GM12878 (cell line): ENCODE measurements around the gene ZFAND2A. TPM values are rescaled to one million over a fixed set of nuclear protein-coding genes. Genes with fewer than 3 reads are reported as not detected.

ENCODE experiments used
- ATF7 ChIP-seq: fragments of 450-650 bp; IDR thresholded peaks from 2 replicates; pipeline ENCODE4 v1.6.1; 2016; ENCODE audit warnings: low read depth, mild to moderate bottlenecking
- BACH1 ChIP-seq: fragments of 450-650 bp; IDR thresholded peaks from 2 replicates; pipeline ENCODE4 v1.6.1; 2017; ENCODE audit warnings: mild to moderate bottlenecking, borderline replicate concordance
- BCL11A ChIP-seq: IDR thresholded peaks from 2 replicates; pipeline ENCODE4 v1.6.1; 2011; ENCODE audit warnings: low read depth, low read length
- CREM ChIP-seq: IDR thresholded peaks from 2 replicates; pipeline ENCODE4 v1.6.1; 2014; ENCODE audit warnings: antibody characterized with exemption, low read depth
- EP300 ChIP-seq, 2 experiments: fragments of 150-350 bp in 1 of 2; IDR thresholded peaks; 2 replicates each; pipeline ENCODE4 v1.6.1; 2011 to 2012; ENCODE audit warnings: low read depth in 2 of 2, low read length in 2 of 2, borderline replicate concordance in 1 of 2, improper control_type of control experiment in 1 of 2, inconsistent platforms in 1 of 2; ENCODE audit not compliant: control insufficient read depth in 1 of 2
- EZH2 ChIP-seq: IDR thresholded peaks from 2 replicates; pipeline ENCODE4 v1.6.1; 2012; ENCODE audit warnings: low read depth, mild to moderate bottlenecking, control low read depth, inconsistent platforms, low read length, borderline replicate concordance; ENCODE audit not compliant: control insufficient read depth
- FOXM1 ChIP-seq: IDR thresholded peaks from 2 replicates; pipeline ENCODE4 v1.6.1; 2012; ENCODE audit warnings: low read depth, mild to moderate bottlenecking, inconsistent platforms, low read length, moderate library complexity
- GABPA ChIP-seq: IDR thresholded peaks from 2 replicates; pipeline ENCODE4 v1.6.1; 2014; ENCODE audit warnings: antibody characterized with exemption, low read depth, mild to moderate bottlenecking, inconsistent platforms
- GATAD2B ChIP-seq: fragments of 450-650 bp; conservative IDR thresholded peaks from 2 replicates; pipeline ENCODE4 v1.6.1; 2017; ENCODE audit warnings: low read depth, mild to moderate bottlenecking, moderate library complexity
- HDAC2 ChIP-seq: fragments of 200-600 bp; sonication (generic); IDR thresholded peaks from 2 replicates; pipeline ENCODE4 v1.6.1; 2017
- HDGF ChIP-seq: fragments of 450-650 bp; IDR thresholded peaks from 2 replicates; pipeline ENCODE4 v1.6.1; 2016; ENCODE audit warnings: antibody characterized with exemption
- JUNB ChIP-seq: IDR thresholded peaks from 2 replicates; pipeline ENCODE4 v1.6.1; 2016; ENCODE audit warnings: antibody characterized with exemption, mild to moderate bottlenecking
- KAT2A ChIP-seq: conservative IDR thresholded peaks from 2 replicates; pipeline ENCODE4 v1.6.1; 2011; ENCODE audit warnings: low read depth, low read length; ENCODE audit not compliant: control insufficient read depth
- MTA2 ChIP-seq: fragments of 450-650 bp; IDR thresholded peaks from 2 replicates; pipeline ENCODE4 v1.6.1; 2016; ENCODE audit warnings: low read depth, mild to moderate bottlenecking, moderate library complexity
- NBN ChIP-seq: fragments of 450-650 bp; IDR thresholded peaks from 2 replicates; pipeline ENCODE4 v1.6.1; 2016
- NRF1 ChIP-seq: conservative IDR thresholded peaks from 2 replicates; pipeline ENCODE4 v1.6.1; 2011; ENCODE audit warnings: mild to moderate bottlenecking, low read depth, low read length, improper control_type of control experiment
- POLR2A ChIP-seq: IDR thresholded peaks from 2 replicates; pipeline ENCODE4 v1.6.1; 2011; ENCODE audit warnings: low read depth, mild to moderate bottlenecking, low read length
- POLR2AphosphoS2 ChIP-seq: IDR thresholded peaks from 2 replicates; pipeline ENCODE4 v1.6.1; 2011; ENCODE audit warnings: low read depth, mild to moderate bottlenecking, low read length, improper control_type of control experiment, moderate library complexity
- RCOR1 ChIP-seq: conservative IDR thresholded peaks from 2 replicates; pipeline ENCODE4 v1.6.1; 2012; ENCODE audit warnings: low read depth, low read length, improper control_type of control experiment
- RELA ChIP-seq: fragments of 450-650 bp; IDR thresholded peaks from 2 replicates; pipeline ENCODE4 v1.8.0; 2014; ENCODE audit warnings: borderline replicate concordance; ENCODE audit not compliant: partially characterized antibody
- SMAD5 ChIP-seq: IDR thresholded peaks from 2 replicates; pipeline ENCODE4 v1.6.1; 2016; ENCODE audit warnings: antibody characterized with exemption, low read depth
- SMARCA5 ChIP-seq: fragments of 450-650 bp; IDR thresholded peaks from 2 replicates; pipeline ENCODE4 v1.6.1; 2017; ENCODE audit warnings: mild to moderate bottlenecking
- SP1 ChIP-seq: IDR thresholded peaks from one replicate; pipeline ENCODE4 v1.6.1; 2011; ENCODE audit warnings: low read depth, low read length
- SUZ12 ChIP-seq: fragments of 200-600 bp; sonication (generic); IDR thresholded peaks from one replicate; pipeline ENCODE4 v1.6.1; 2018; ENCODE audit warnings: antibody characterized with exemption, mild to moderate bottlenecking; ENCODE audit not compliant: unreplicated experiment
- TBL1XR1 ChIP-seq: IDR thresholded peaks from 2 replicates; pipeline ENCODE4 v1.6.1; 2012; ENCODE audit warnings: low read depth, low read length, improper control_type of control experiment
- TCF7 ChIP-seq: IDR thresholded peaks from 2 replicates; pipeline ENCODE4 v1.6.1; 2014; ENCODE audit warnings: antibody characterized with exemption, borderline replicate concordance
- polyA plus RNA-seq, 11 experiments: library from polyadenylated mRNA; depleted of rRNA in 4 of 11; unstranded in 6 of 11; stranded (reverse) in 5 of 11; fragments of >200 nt; fragmentation: Nextera tagmentation in 4 of 11; fragmentation: Illumina TruSeq in 1 of 11; extraction: Ambion mirVana in 4 of 11; extraction: Trizol in 1 of 11; gene quantifications; 1 replicate in 1 of 11; 2 replicates in 10 of 11; pipeline versions ENCODE4 v1.2.1 to v1.2.3, GENCODE V29; 2011 to 2016; ENCODE audit warnings: inconsistent platforms in 2 of 11, missing spikeins in 2 of 11, low read depth in 1 of 11
- total RNA-seq, 4 experiments: library from RNA; depleted of rRNA in 3 of 4; stranded (reverse); fragments of >200 nt in 3 of 4; fragmentation: Illumina TruSeq in 1 of 4; extraction: Trizol in 1 of 4; gene quantifications; 2 replicates each; pipeline versions ENCODE4 v1.2.1 to v1.2.3, GENCODE V29; 2013 to 2021
- TF ChIP-seq, protein P1 (sequence below): IDR thresholded peaks from 2 replicates; pipeline ENCODE4 v1.6.1; 2011; ENCODE audit warnings: low read depth, mild to moderate bottlenecking, low read length, moderate library complexity, borderline replicate concordance; ENCODE audit errors: extremely low read depth
- TF ChIP-seq, protein P2 (sequence below): IDR thresholded peaks from 2 replicates; pipeline ENCODE4 v1.6.1; 2012; ENCODE audit warnings: low read depth, low read length, improper control_type of control experiment
- TF ChIP-seq, protein P3 (sequence below): fragments of 450-650 bp; IDR thresholded peaks from 2 replicates; pipeline ENCODE4 v1.6.1; 2017; ENCODE audit warnings: mild to moderate bottlenecking

The ZFAND2A gene
- total and polyA plus RNA-seq, 10 of the 15 experiments (the other 5 are each of a cell fraction or from before 2014, with no cell fraction given) = 14.8 to 39.9 (median 20.8) TPM

DNA sequence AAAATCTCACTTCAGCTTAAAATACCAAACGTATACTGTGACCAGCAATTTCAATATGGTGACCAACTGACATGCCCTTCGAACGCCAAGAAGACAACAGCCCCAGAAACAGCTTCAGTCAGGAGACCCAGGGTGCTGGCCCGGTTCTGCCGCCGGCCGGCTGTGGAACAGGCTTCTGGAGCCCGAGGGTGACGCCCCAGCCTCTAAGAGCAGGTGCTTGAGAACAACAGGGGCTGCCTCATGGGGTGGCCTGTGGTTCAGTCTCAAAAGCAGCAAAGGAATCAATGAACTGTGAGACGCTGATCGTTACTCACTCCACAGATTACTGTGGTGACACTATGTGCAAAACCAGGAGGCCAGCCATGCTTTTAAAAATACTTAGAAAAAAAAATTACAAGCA is 54.8 kb downstream of the ZFAND2A start (continued):
- no peak for TF ChIP-seq EZH2
- TF ChIP-seq RELA = no peak
- TF ChIP-seq JUNB = peak; percentile 61
- TF ChIP-seq BACH1 = 0 out of 2 replicates have a peak, but pooled peaks have one; percentile 31
- TF ChIP-seq, protein P1, sequence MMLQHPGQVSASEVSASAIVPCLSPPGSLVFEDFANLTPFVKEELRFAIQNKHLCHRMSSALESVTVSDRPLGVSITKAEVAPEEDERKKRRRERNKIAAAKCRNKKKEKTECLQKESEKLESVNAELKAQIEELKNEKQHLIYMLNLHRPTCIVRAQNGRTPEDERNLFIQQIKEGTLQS = no peak
- no peak for TF ChIP-seq SMAD5
- TF ChIP-seq BCL11A = 0 out of 2 replicates have a peak, but pooled peaks have one; percentile 21
- TF ChIP-seq ATF7 = no peak
- no peak for TF ChIP-seq TCF7
- TF ChIP-seq SMARCA5 = no peak
- 0 out of 2 replicates have a peak, but pooled peaks have one; percentile 26 for TF ChIP-seq FOXM1
- TF ChIP-seq MTA2 = peak; percentile 29; the same call in 1 of the 2 replicates
- TF ChIP-seq POLR2A = peak; percentile 63; the same call in 1 of the 2 replicates
- no peak for TF ChIP-seq NRF1
- no peak for TF ChIP-seq HDAC2
- TF ChIP-seq EP300 (IDR thresholded peaks at IDR 0.05; ENCODE audit: borderline replicate concordance in 1 of 2, control insufficient read depth in 1 of 2, low read depth in 2 of 2, low read length in 2 of 2) = peak; percentile 29 to 36; a peak in 1 of 4 replicates
- no peak for TF ChIP-seq GABPA
- TF ChIP-seq, protein P2, sequence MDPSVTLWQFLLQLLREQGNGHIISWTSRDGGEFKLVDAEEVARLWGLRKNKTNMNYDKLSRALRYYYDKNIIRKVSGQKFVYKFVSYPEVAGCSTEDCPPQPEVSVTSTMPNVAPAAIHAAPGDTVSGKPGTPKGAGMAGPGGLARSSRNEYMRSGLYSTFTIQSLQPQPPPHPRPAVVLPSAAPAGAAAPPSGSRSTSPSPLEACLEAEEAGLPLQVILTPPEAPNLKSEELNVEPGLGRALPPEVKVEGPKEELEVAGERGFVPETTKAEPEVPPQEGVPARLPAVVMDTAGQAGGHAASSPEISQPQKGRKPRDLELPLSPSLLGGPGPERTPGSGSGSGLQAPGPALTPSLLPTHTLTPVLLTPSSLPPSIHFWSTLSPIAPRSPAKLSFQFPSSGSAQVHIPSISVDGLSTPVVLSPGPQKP = no peak
- TF ChIP-seq HDGF = no peak
- no peak for TF ChIP-seq GATAD2B
- no peak for TF ChIP-seq KAT2A
- TF ChIP-seq CREM = peak; percentile 61; the same call in 1 of the 2 replicates
- TF ChIP-seq, protein P3, sequence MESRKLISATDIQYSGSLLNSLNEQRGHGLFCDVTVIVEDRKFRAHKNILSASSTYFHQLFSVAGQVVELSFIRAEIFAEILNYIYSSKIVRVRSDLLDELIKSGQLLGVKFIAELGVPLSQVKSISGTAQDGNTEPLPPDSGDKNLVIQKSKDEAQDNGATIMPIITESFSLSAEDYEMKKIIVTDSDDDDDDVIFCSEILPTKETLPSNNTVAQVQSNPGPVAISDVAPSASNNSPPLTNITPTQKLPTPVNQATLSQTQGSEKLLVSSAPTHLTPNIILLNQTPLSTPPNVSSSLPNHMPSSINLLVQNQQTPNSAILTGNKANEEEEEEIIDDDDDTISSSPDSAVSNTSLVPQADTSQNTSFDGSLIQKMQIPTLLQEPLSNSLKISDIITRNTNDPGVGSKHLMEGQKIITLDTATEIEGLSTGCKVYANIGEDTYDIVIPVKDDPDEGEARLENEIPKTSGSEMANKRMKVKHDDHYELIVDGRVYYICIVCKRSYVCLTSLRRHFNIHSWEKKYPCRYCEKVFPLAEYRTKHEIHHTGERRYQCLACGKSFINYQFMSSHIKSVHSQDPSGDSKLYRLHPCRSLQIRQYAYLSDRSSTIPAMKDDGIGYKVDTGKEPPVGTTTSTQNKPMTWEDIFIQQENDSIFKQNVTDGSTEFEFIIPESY = no peak
- peak; percentile 20 for TF ChIP-seq SP1
- TF ChIP-seq POLR2AphosphoS2 = no peak
- no peak for TF ChIP-seq TBL1XR1
- no peak for TF ChIP-seq NBN
- no peak for TF ChIP-seq SUZ12
- TF ChIP-seq RCOR1 = no peak
